GM10847 (cell line): ENCODE measurements around the gene EEF1AKMT2.

Experiments used
- POLR2A ChIP-seq: IDR thresholded peaks from 2 replicates; pipeline ENCODE4 v1.6.1; 2011; ENCODE audit not compliant: insufficient read length; ENCODE audit errors: extremely low read depth

The EEF1AKMT2 gene

GRCh38 chr10:124791547-124792348, at the start of gene EEF1AKMT2:
Gene EEF1AKMT2, minus strand, starts transcription at chr10:124791887. Its CDS starts 54 bp downstream, at chr10:124791833.
- TF ChIP-seq POLR2A, result peak; percentile 93

- TF ChIP-seq POLR2A, result no peak
These were observed 46.0 kb upstream of the EEF1AKMT2 start for GRCh38 chr10:124837687-124838086.

- no peak for TF ChIP-seq POLR2A
These were observed 39.4 kb upstream of the EEF1AKMT2 start for GRCh38 chr10:124831116-124831515.

GRCh38 chr10:124830445-124830844, 38.8 kb upstream of the EEF1AKMT2 start:
- TF ChIP-seq POLR2A, result no peak

GRCh38 chr10:124829447-124830115, 37.9 kb upstream of the EEF1AKMT2 start:
- TF ChIP-seq POLR2A, result no peak

- no peak for TF ChIP-seq POLR2A
These were observed 35.8 kb upstream of the EEF1AKMT2 start for GRCh38 chr10:124827474-124827873.

- no peak for TF ChIP-seq POLR2A
These were observed 34.6 kb upstream of the EEF1AKMT2 start for GRCh38 chr10:124826262-124826661.

GRCh38 chr10:124825702-124826101, 34.0 kb upstream of the EEF1AKMT2 start:
- TF ChIP-seq POLR2A, result no peak

- TF ChIP-seq POLR2A, result no peak
These were observed 32.8 kb upstream of the EEF1AKMT2 start for GRCh38 chr10:124824507-124824906.

GRCh38 chr10:124821520-124821919, 29.8 kb upstream of the EEF1AKMT2 start:
- no peak for TF ChIP-seq POLR2A

GRCh38 chr10:124820121-124820520, 28.4 kb upstream of the EEF1AKMT2 start:
- TF ChIP-seq POLR2A, result no peak

- no peak for TF ChIP-seq POLR2A
These were observed 10.6 kb upstream of the EEF1AKMT2 start for GRCh38 chr10:124802313-124802675.

- no peak for TF ChIP-seq POLR2A
These were observed 7.5 kb upstream of the EEF1AKMT2 start for GRCh38 chr10:124799211-124799610.

- TF ChIP-seq POLR2A, result no peak
These were observed 7.1 kb upstream of the EEF1AKMT2 start for GRCh38 chr10:124798781-124799180.

- no peak for TF ChIP-seq POLR2A
These were observed 6.7 kb upstream of the EEF1AKMT2 start for GRCh38 chr10:124798364-124798763.

GRCh38 chr10:124792998-124793352, 1.3 kb upstream of the EEF1AKMT2 start:
- no peak for TF ChIP-seq POLR2A
